Mesendoderm (in vitro differentiated cells): Measurements from ENCODE around the gene SSH2. TPM values are rescaled to one million over a fixed set of nuclear protein-coding genes. Genes with fewer than 3 reads are reported as not detected.

Experiments used
- DNase-seq: peaks from one replicate; pipeline ENCODE4 v3.0.0; 2013
- H2AK5ac ChIP-seq: 2 replicates; pipeline ENCODE4 v1.6.1; 2013; ENCODE audit warnings: low read length, inconsistent platforms
- H2BK120ac ChIP-seq: 2 replicates; pipeline ENCODE4 v1.6.1; 2013; ENCODE audit warnings: low read depth, mild to moderate bottlenecking, low read length, moderate library complexity, mixed read lengths
- H2BK15ac ChIP-seq: replicated peaks from 2 replicates; pipeline ENCODE4 v1.6.1; 2013; ENCODE audit warnings: low read depth, mild to moderate bottlenecking, moderate library complexity
- H2BK5ac ChIP-seq: 2 replicates; pipeline ENCODE4 v1.6.1; 2013; ENCODE audit warnings: low read length, inconsistent platforms
- H3K18ac ChIP-seq: 2 replicates; pipeline ENCODE4 v1.6.1; 2013; ENCODE audit warnings: mild to moderate bottlenecking, low read length, mixed read lengths
- H3K23ac ChIP-seq: one replicate; pipeline ENCODE4 v1.6.1; 2013; ENCODE audit warnings: low read length
- H3K27ac ChIP-seq: 2 replicates; pipeline ENCODE4 v1.5.1; 2013; ENCODE audit warnings: low read depth, mild to moderate bottlenecking, inconsistent platforms, low read length, moderate library complexity
- H3K27me3 ChIP-seq: 2 replicates; pipeline ENCODE4 v1.6.1; 2013; ENCODE audit warnings: low read length, control low read depth, mild to moderate bottlenecking, inconsistent platforms; ENCODE audit not compliant: insufficient read depth, poor library complexity
- H3K36me3 ChIP-seq: 2 replicates; pipeline ENCODE4 v1.6.1; 2013; ENCODE audit warnings: low read length, inconsistent platforms; ENCODE audit not compliant: control insufficient read depth, insufficient read depth
- H3K4ac ChIP-seq: one replicate; pipeline ENCODE4 v1.6.1; 2013; ENCODE audit warnings: low read depth, mild to moderate bottlenecking, low read length, moderate library complexity
- H3K4me1 ChIP-seq: 2 replicates; pipeline ENCODE4 v1.6.1; 2013; ENCODE audit warnings: low read depth, low read length, inconsistent platforms; ENCODE audit not compliant: control insufficient read depth
- H3K4me2 ChIP-seq: 2 replicates; pipeline ENCODE4 v1.6.1; 2013; ENCODE audit warnings: low read length
- H3K4me3 ChIP-seq: 2 replicates; pipeline ENCODE4 v1.5.1; 2013; ENCODE audit warnings: mild to moderate bottlenecking, low read length
- H3K56ac ChIP-seq: one replicate; pipeline ENCODE4 v1.6.1; 2013; ENCODE audit warnings: low read length
- H3K79me1 ChIP-seq: 2 replicates; pipeline ENCODE4 v1.6.1; 2013; ENCODE audit warnings: low read length, inconsistent platforms
- H3K79me2 ChIP-seq: 2 replicates; pipeline ENCODE4 v1.6.1; 2013; ENCODE audit warnings: mild to moderate bottlenecking, low read length; ENCODE audit not compliant: control insufficient read depth, insufficient read depth
- H3K9ac ChIP-seq: 2 replicates; pipeline ENCODE4 v1.6.1; 2013; ENCODE audit warnings: low read length, inconsistent platforms
- H4K5ac ChIP-seq: one replicate; pipeline ENCODE4 v1.6.1; 2013; ENCODE audit warnings: low read length
- H4K8ac ChIP-seq: one replicate; pipeline ENCODE4 v1.6.1; 2013; ENCODE audit warnings: low read depth, mild to moderate bottlenecking, control low read depth, low read length, moderate library complexity
- WGBS: extraction: QIAGEN DNeasy Blood & Tissue Kit; methylation state at CpG from one replicate; pipeline ENCODE4 v1.1.7; 2013; ENCODE audit warnings: low lambda C conversion rate, missing lambda C conversion rate; ENCODE audit not compliant: insufficient coverage; ENCODE audit errors: extremely low coverage; 5-methylcytosine and 5-hydroxymethylcytosine counted together
- small RNA-seq: library from polyadenylated mRNA; stranded (forward); fragments of <200 nt; extraction: miRNeasy Mini kit (QIAGEN cat#:217004); gene quantifications from one replicate; pipeline ENCODE3, GENCODE V24; 2013; ENCODE audit not compliant: insufficient read depth

SSH2 gene

GRCh38 chr17:29577001-29577370 lies 353.0 kb downstream of the SSH2 start:
- Histone ChIP-seq H3K27me3 (no peaks in the 10 kb centered on the region), H3K4ac (no peak overlapping the region), H2BK120ac (no peak overlapping the region), H3K4me1 (no peaks in the 10 kb centered on the region), H3K56ac (no peak overlapping the region), H3K79me2 (no peaks in the 10 kb centered on the region), H3K27ac (no peak overlapping the region), H3K4me3 (no peak overlapping the region), H3K9ac (no peak overlapping the region), H3K79me1 (no peaks in the 10 kb centered on the region), H3K4me2 (no peak overlapping the region), H4K5ac (no peak overlapping the region), H3K36me3 (peaks cover 7% of the 10 kb centered on the region), H2BK15ac (no peak overlapping the region), H3K23ac (no peak overlapping the region), H2AK5ac (no peak overlapping the region), H4K8ac (no peak overlapping the region), H2BK5ac (no peak overlapping the region), H3K18ac (no peak overlapping the region)
- no CpG with 5 or more reads among the region's 9 CpGs for WGBS
- DNase-seq = no peak

GRCh38 chr17:29576214-29577000 lies 353.6 kb downstream of the SSH2 start:
- DNase-seq = no peak
- peaks cover 7% of the 10 kb centered on the region for H3K36me3 ChIP-seq
- H3K56ac ChIP-seq = no peak overlapping the region
- H2BK120ac ChIP-seq = no peak overlapping the region
- H2BK15ac ChIP-seq = no peak overlapping the region
- no peak overlapping the region for H3K4me2 ChIP-seq
- H2AK5ac ChIP-seq = no peak overlapping the region
- H3K18ac ChIP-seq = no peak overlapping the region
- no peak overlapping the region for H4K5ac ChIP-seq
- H3K9ac ChIP-seq = no peak overlapping the region
- H3K23ac ChIP-seq = no peak overlapping the region
- no peaks in the 10 kb centered on the region for H3K27me3 ChIP-seq
- no peak overlapping the region for H4K8ac ChIP-seq
- no peak overlapping the region for H2BK5ac ChIP-seq
- H3K79me2 ChIP-seq = no peaks in the 10 kb centered on the region
- WGBS = no CpG with 5 or more reads among the region's 37 CpGs
- H3K79me1 ChIP-seq = no peaks in the 10 kb centered on the region
- no peak overlapping the region for H3K4me3 ChIP-seq
- no peak overlapping the region for H3K4ac ChIP-seq
- H3K4me1 ChIP-seq = no peaks in the 10 kb centered on the region
- no peak overlapping the region for H3K27ac ChIP-seq

Small RNA genes within 50 kb of the gene (small RNA-seq; reads per million reads assigned to genes)
- gene RF00156 (not detected), gene RF01210 (not detected), gene RNU6-920P (not detected)
